MM.1S (cell line): Measurements from ENCODE around the gene WDR82.
A peak's percentile ranks its signal among the peaks of the same experiment; 100 is the strongest.

ENCODE experiments used
- DNase-seq: peaks from one replicate; pipeline ENCODE4 v3.0.0-alpha.2; 2015
- H2AFZ ChIP-seq: fragments of 300-600 bp; sonication (generic); 2 replicates; pipeline ENCODE4 v1.6.0; 2016; ENCODE audit warnings: antibody characterized with exemption, low read length
- H3F3A ChIP-seq: fragments of 300-600 bp; sonication (generic); 2 replicates; pipeline ENCODE4 v1.6.1; 2016; ENCODE audit warnings: mild to moderate bottlenecking, antibody characterized with exemption, low read length, moderate library complexity, mixed read lengths; ENCODE audit not compliant: insufficient read depth
- H3K27ac ChIP-seq: fragments of 300-600 bp; sonication (generic); 2 replicates; pipeline ENCODE4 v1.5.1; 2016; ENCODE audit warnings: mild to moderate bottlenecking, low read length
- H3K27me3 ChIP-seq: fragments of 300-600 bp; sonication (generic); replicated peaks from 2 replicates; pipeline ENCODE4 v1.6.0; 2016; ENCODE audit warnings: low read length; ENCODE audit not compliant: insufficient read depth
- H3K36me3 ChIP-seq: fragments of 300-600 bp; sonication (generic); replicated peaks from 2 replicates; pipeline ENCODE4 v1.6.1; 2016; ENCODE audit warnings: mild to moderate bottlenecking, low read length, mixed read lengths; ENCODE audit not compliant: insufficient read depth
- H3K4me1 ChIP-seq: fragments of 300-600 bp; sonication (generic); 2 replicates; pipeline ENCODE4 v1.6.1; 2016; ENCODE audit warnings: low read length, mixed read lengths
- H3K4me2 ChIP-seq: fragments of 300-600 bp; sonication (generic); 2 replicates; pipeline ENCODE4 v1.6.0; 2016; ENCODE audit warnings: low read depth, low read length
- H3K4me3 ChIP-seq: fragments of 300-600 bp; sonication (generic); 2 replicates; pipeline ENCODE4 v1.5.1; 2016; ENCODE audit warnings: low read length, mixed read lengths
- H3K79me2 ChIP-seq: fragments of 300-600 bp; sonication (generic); 2 replicates; pipeline ENCODE4 v1.6.1; 2016; ENCODE audit warnings: mixed run types, low read length, mixed read lengths
- H3K9ac ChIP-seq: fragments of 300-600 bp; sonication (generic); 2 replicates; pipeline ENCODE4 v1.6.1; 2016; ENCODE audit warnings: low read length, mixed read lengths
- H3K9me2 ChIP-seq: fragments of 300-600 bp; sonication (generic); replicated peaks from 2 replicates; pipeline ENCODE4 v1.6.1; 2016; ENCODE audit warnings: mild to moderate bottlenecking, low read length, mixed read lengths; ENCODE audit not compliant: insufficient read depth
- H3K9me3 ChIP-seq: fragments of 300-600 bp; sonication (generic); replicated peaks from 2 replicates; pipeline ENCODE4 v1.6.1; 2016; ENCODE audit warnings: mild to moderate bottlenecking, low read length, mixed read lengths; ENCODE audit not compliant: insufficient read depth
- H4K20me1 ChIP-seq: fragments of 300-600 bp; sonication (generic); 2 replicates; pipeline ENCODE4 v1.6.1; 2016; ENCODE audit warnings: mild to moderate bottlenecking, low read length, moderate library complexity, mixed read lengths; ENCODE audit not compliant: insufficient read depth
- CTCF ChIP-seq: fragments of 300-600 bp; sonication (generic); IDR thresholded peaks from 2 replicates; pipeline ENCODE4 v1.5.1; 2016; ENCODE audit warnings: antibody characterized with exemption, low read length, mixed read lengths
- EZH2 ChIP-seq: fragments of 300-600 bp; sonication (generic); optimal IDR thresholded peaks from 2 replicates; pipeline ENCODE3; 2017; ENCODE audit warnings: low read depth, mild to moderate bottlenecking, antibody characterized with exemption, low read length, mixed read lengths
- EZH2phosphoT487 ChIP-seq: fragments of 300-600 bp; sonication (generic); IDR thresholded peaks from 2 replicates; pipeline ENCODE4 v1.6.1; 2018; ENCODE audit warnings: antibody characterized with exemption, low read length

WDR82 gene

DNA sequence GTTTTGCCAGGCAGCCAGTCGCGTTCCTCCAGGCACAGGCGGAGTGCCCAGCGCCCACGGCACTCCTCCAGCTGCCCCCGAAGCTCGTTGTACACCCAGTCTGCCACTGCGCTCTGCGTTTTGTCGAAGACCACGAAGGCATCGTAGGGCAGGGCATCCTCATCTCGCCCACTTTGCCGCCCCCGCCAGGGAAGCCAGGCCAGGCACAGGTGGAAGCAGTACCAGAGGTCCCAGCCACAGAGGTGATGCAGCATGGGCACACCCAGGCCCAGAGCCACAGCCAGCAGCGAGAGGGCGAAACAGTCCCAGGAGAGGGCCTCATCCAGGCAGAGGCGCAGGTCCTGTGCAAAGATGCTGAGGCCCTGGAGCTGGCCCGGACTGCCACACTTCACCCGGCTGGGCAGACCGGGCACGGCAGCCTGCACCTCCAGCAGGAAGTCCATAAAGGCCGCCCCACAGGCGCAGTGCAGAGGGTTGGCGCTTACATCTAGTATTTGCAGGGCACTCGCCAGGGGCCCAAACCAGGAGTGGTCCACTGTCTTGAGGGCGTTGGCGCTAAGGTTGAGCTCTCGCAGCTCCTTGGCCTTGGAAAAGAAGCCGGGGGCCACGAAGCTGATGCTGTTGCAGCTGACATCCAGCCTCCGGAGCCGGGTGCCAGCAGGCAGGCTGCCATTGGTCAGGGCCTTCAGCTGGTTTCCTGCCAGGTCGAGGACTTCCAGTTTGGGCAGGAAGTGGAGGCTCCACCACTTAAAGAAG lies 56.7 kb downstream of the WDR82 start:
- Histone ChIP-seq H3K4me2 (no peak overlapping the region), H3K4me3 (no peak overlapping the region)
- no peak for DNase-seq

GRCh38 chr3:52221141-52221562 lies 57.3 kb downstream of the WDR82 start:
- H3K27ac ChIP-seq = no peak overlapping the region
- H3K4me2 ChIP-seq = no peak overlapping the region
- no peaks in the 10 kb centered on the region for H3K27me3 ChIP-seq
- no peak overlapping the region for H2AFZ ChIP-seq
- H3K36me3 ChIP-seq = no peaks in the 10 kb centered on the region
- H3K9ac ChIP-seq = no peak overlapping the region
- no peak for TF ChIP-seq EZH2
- TF ChIP-seq EZH2phosphoT487 = no peak
- no peak for TF ChIP-seq CTCF
- no peak overlapping the region for H3K4me3 ChIP-seq
- no peaks in the 10 kb centered on the region for H3K9me3 ChIP-seq
- H3F3A ChIP-seq = peaks cover 2% of the 10 kb centered on the region; the same call in 1 of the 2 replicates
- no peaks in the 10 kb centered on the region for H4K20me1 ChIP-seq
- no peak for DNase-seq
- no peaks in the 10 kb centered on the region for H3K9me2 ChIP-seq
- H3K4me1 ChIP-seq = peaks cover 17% of the 10 kb centered on the region
- no peaks in the 10 kb centered on the region for H3K79me2 ChIP-seq

More for the DNA sequence above, 56.7 kb downstream of the WDR82 start:
- H3K79me2 ChIP-seq = no peaks in the 10 kb centered on the region
- no peak overlapping the region for H3K27ac ChIP-seq
- no peaks in the 10 kb centered on the region for H3K9me3 ChIP-seq
- H3K9me2 ChIP-seq = no peaks in the 10 kb centered on the region
- H3K36me3 ChIP-seq = no peaks in the 10 kb centered on the region
- H3F3A ChIP-seq = peaks cover 2% of the 10 kb centered on the region; the same call in 1 of the 2 replicates
- H4K20me1 ChIP-seq = no peaks in the 10 kb centered on the region
- no peak overlapping the region for H2AFZ ChIP-seq
- H3K9ac ChIP-seq = no peak overlapping the region
- peaks cover 23% of the 10 kb centered on the region for H3K4me1 ChIP-seq
- H3K27me3 ChIP-seq = no peaks in the 10 kb centered on the region
- no peak for TF ChIP-seq EZH2phosphoT487
- TF ChIP-seq EZH2 = no peak
- no peak for TF ChIP-seq CTCF

GRCh38 chr3:52220380-52221026 lies 57.9 kb downstream of the WDR82 start:
- Histone ChIP-seq H4K20me1 (no peaks in the 10 kb centered on the region), H3K9me2 (no peaks in the 10 kb centered on the region), H2AFZ (0 out of 2 replicates have a peak overlapping the region, but pooled peaks have one; percentile 49), H3K79me2 (no peaks in the 10 kb centered on the region), H3K4me3 (no peak overlapping the region), H3K27ac (no peak overlapping the region), H3K4me2 (no peak overlapping the region), H3K9me3 (no peaks in the 10 kb centered on the region), H3K36me3 (no peaks in the 10 kb centered on the region), H3K27me3 (no peaks in the 10 kb centered on the region), H3K4me1 (peaks cover 11% of the 10 kb centered on the region), H3K9ac (no peak overlapping the region), H3F3A (peaks cover 2% of the 10 kb centered on the region; the same call in 1 of the 2 replicates)
- peak; percentile 92 for TF ChIP-seq CTCF
- TF ChIP-seq EZH2 = no peak
- TF ChIP-seq EZH2phosphoT487 = no peak
- peak; percentile 63 for DNase-seq
